Mesendoderm (in vitro differentiated cells): ENCODE data around the gene ARHGAP10.

ENCODE experiments used
- DNase-seq: peaks from one replicate; pipeline ENCODE4 v3.0.0; 2013
- H2AK5ac ChIP-seq: 2 replicates; pipeline ENCODE4 v1.6.1; 2013; ENCODE audit warnings: low read length, inconsistent platforms
- H2BK120ac ChIP-seq: 2 replicates; pipeline ENCODE4 v1.6.1; 2013; ENCODE audit warnings: low read depth, mild to moderate bottlenecking, low read length, moderate library complexity, mixed read lengths
- H2BK15ac ChIP-seq: replicated peaks from 2 replicates; pipeline ENCODE4 v1.6.1; 2013; ENCODE audit warnings: low read depth, mild to moderate bottlenecking, moderate library complexity
- H2BK5ac ChIP-seq: 2 replicates; pipeline ENCODE4 v1.6.1; 2013; ENCODE audit warnings: low read length, inconsistent platforms
- H3K18ac ChIP-seq: 2 replicates; pipeline ENCODE4 v1.6.1; 2013; ENCODE audit warnings: mild to moderate bottlenecking, low read length, mixed read lengths
- H3K23ac ChIP-seq: one replicate; pipeline ENCODE4 v1.6.1; 2013; ENCODE audit warnings: low read length
- H3K27ac ChIP-seq: 2 replicates; pipeline ENCODE4 v1.5.1; 2013; ENCODE audit warnings: low read depth, mild to moderate bottlenecking, inconsistent platforms, low read length, moderate library complexity
- H3K27me3 ChIP-seq: 2 replicates; pipeline ENCODE4 v1.6.1; 2013; ENCODE audit warnings: low read length, control low read depth, mild to moderate bottlenecking, inconsistent platforms; ENCODE audit not compliant: insufficient read depth, poor library complexity
- H3K36me3 ChIP-seq: 2 replicates; pipeline ENCODE4 v1.6.1; 2013; ENCODE audit warnings: low read length, inconsistent platforms; ENCODE audit not compliant: control insufficient read depth, insufficient read depth
- H3K4ac ChIP-seq: one replicate; pipeline ENCODE4 v1.6.1; 2013; ENCODE audit warnings: low read depth, mild to moderate bottlenecking, low read length, moderate library complexity
- H3K4me1 ChIP-seq: 2 replicates; pipeline ENCODE4 v1.6.1; 2013; ENCODE audit warnings: low read depth, low read length, inconsistent platforms; ENCODE audit not compliant: control insufficient read depth
- H3K4me2 ChIP-seq: 2 replicates; pipeline ENCODE4 v1.6.1; 2013; ENCODE audit warnings: low read length
- H3K4me3 ChIP-seq: 2 replicates; pipeline ENCODE4 v1.5.1; 2013; ENCODE audit warnings: mild to moderate bottlenecking, low read length
- H3K56ac ChIP-seq: one replicate; pipeline ENCODE4 v1.6.1; 2013; ENCODE audit warnings: low read length
- H3K79me1 ChIP-seq: 2 replicates; pipeline ENCODE4 v1.6.1; 2013; ENCODE audit warnings: low read length, inconsistent platforms
- H3K79me2 ChIP-seq: 2 replicates; pipeline ENCODE4 v1.6.1; 2013; ENCODE audit warnings: mild to moderate bottlenecking, low read length; ENCODE audit not compliant: control insufficient read depth, insufficient read depth
- H3K9ac ChIP-seq: 2 replicates; pipeline ENCODE4 v1.6.1; 2013; ENCODE audit warnings: low read length, inconsistent platforms
- H4K5ac ChIP-seq: one replicate; pipeline ENCODE4 v1.6.1; 2013; ENCODE audit warnings: low read length
- H4K8ac ChIP-seq: one replicate; pipeline ENCODE4 v1.6.1; 2013; ENCODE audit warnings: low read depth, mild to moderate bottlenecking, control low read depth, low read length, moderate library complexity
- WGBS: extraction: QIAGEN DNeasy Blood & Tissue Kit; methylation state at CpG from one replicate; pipeline ENCODE4 v1.1.7; 2013; ENCODE audit warnings: low lambda C conversion rate, missing lambda C conversion rate; ENCODE audit not compliant: insufficient coverage; ENCODE audit errors: extremely low coverage; 5-methylcytosine and 5-hydroxymethylcytosine counted together

Gene ARHGAP10

DNA sequence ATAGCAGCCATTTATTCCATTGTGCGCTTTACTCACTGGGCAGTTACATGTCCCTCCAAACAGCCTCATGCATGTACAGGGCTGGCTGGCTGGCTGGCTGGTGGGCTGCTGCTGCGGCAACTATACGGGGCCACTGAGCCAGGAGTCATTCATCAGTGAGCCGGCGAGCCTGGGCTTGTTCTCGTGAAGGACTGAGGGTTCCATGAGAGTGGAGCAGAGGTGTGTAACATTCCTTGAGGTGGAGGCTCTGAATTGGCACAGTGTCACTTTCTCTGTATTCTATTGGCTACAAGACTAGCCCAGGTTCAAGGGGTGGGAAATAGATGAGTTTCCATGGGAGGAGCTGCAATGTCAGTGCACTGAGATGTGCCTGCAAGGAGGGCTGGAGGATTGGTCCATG, 89.1 kb downstream of the ARHGAP10 start:
- Histone ChIP-seq H2BK15ac (no peak overlapping the region), H4K5ac (no peak overlapping the region), H3K18ac (no peak overlapping the region), H3K79me1 (no peaks in the 10 kb centered on the region), H3K27me3 (no peaks in the 10 kb centered on the region), H2BK5ac (no peak overlapping the region), H2BK120ac (no peak overlapping the region), H3K4me3 (no peak overlapping the region), H3K79me2 (no peaks in the 10 kb centered on the region), H3K56ac (no peak overlapping the region), H3K9ac (no peak overlapping the region), H3K27ac (no peak overlapping the region), H3K23ac (no peak overlapping the region), H4K8ac (no peak overlapping the region), H2AK5ac (no peak overlapping the region), H3K4ac (no peak overlapping the region), H3K4me1 (no peaks in the 10 kb centered on the region), H3K36me3 (no peaks in the 10 kb centered on the region), H3K4me2 (no peak overlapping the region)
- no CpG with 5 or more reads among the region's 6 CpGs for WGBS
- no peak for DNase-seq

- Histone ChIP-seq H3K56ac (no peak overlapping the region), H3K27me3 (no peaks in the 10 kb centered on the region), H4K5ac (no peak overlapping the region), H3K79me2 (no peaks in the 10 kb centered on the region), H3K23ac (no peak overlapping the region), H3K4me3 (no peak overlapping the region), H2BK15ac (no peak overlapping the region), H4K8ac (no peak overlapping the region), H3K4me2 (no peak overlapping the region), H3K4ac (no peak overlapping the region), H2AK5ac (no peak overlapping the region), H3K9ac (no peak overlapping the region), H2BK5ac (no peak overlapping the region), H2BK120ac (no peak overlapping the region), H3K79me1 (no peaks in the 10 kb centered on the region), H3K4me1 (no peaks in the 10 kb centered on the region), H3K27ac (no peak overlapping the region), H3K18ac (no peak overlapping the region), H3K36me3 (no peaks in the 10 kb centered on the region)
- whole genome bisulfite sequencing: no CpG with 5 or more reads among the region's 2 CpGs
- no peak for DNase-seq
Measured at GRCh38 chr4:147821555-147821954, 89.7 kb downstream of the ARHGAP10 start.

DNA sequence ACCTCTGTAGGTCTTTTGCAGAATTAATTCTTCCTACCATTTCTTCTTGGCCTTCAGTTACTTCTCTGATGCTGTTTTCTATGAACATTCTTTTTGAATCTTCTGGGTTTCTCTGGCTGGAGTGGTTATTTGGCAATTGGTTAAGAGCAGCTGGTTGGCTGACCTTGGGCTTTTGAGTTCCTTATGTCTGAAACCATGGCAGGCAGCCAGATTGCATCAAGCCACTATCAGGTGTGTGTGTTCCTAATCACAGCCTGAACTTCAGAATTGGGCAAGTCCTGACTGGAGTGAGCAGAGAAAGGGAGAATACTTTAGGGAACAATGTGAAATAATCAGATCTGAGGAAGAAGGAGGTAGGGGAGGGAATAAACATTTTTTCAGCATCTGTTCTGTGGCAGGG, 90.2 kb downstream of the ARHGAP10 start:
- no peaks in the 10 kb centered on the region for H3K79me2 ChIP-seq
- H3K27ac ChIP-seq: no peak overlapping the region
- no peak overlapping the region for H3K23ac ChIP-seq
- no peaks in the 10 kb centered on the region for H3K27me3 ChIP-seq
- no peak overlapping the region for H3K4me2 ChIP-seq
- H2BK5ac ChIP-seq: no peak overlapping the region
- no peak overlapping the region for H4K5ac ChIP-seq
- DNase-seq: no peak
- H3K4me3 ChIP-seq: no peak overlapping the region
- no peak overlapping the region for H3K4ac ChIP-seq
- no peak overlapping the region for H3K9ac ChIP-seq
- no peak overlapping the region for H2BK120ac ChIP-seq
- no peak overlapping the region for H3K18ac ChIP-seq
- no peaks in the 10 kb centered on the region for H3K36me3 ChIP-seq
- H4K8ac ChIP-seq: no peak overlapping the region
- no peaks in the 10 kb centered on the region for H3K79me1 ChIP-seq
- no peak overlapping the region for H3K56ac ChIP-seq
- H3K4me1 ChIP-seq: no peaks in the 10 kb centered on the region
- H2BK15ac ChIP-seq: no peak overlapping the region
- H2AK5ac ChIP-seq: no peak overlapping the region

GRCh38 chr4:147823130-147823529, 91.2 kb downstream of the ARHGAP10 start:
- Histone ChIP-seq H3K36me3 (no peaks in the 10 kb centered on the region), H3K79me2 (no peaks in the 10 kb centered on the region), H3K4me2 (no peak overlapping the region), H3K27ac (no peak overlapping the region), H3K23ac (no peak overlapping the region), H3K56ac (no peak overlapping the region), H2BK5ac (no peak overlapping the region), H3K4me3 (no peak overlapping the region), H2BK120ac (no peak overlapping the region), H3K4ac (no peak overlapping the region), H3K9ac (no peak overlapping the region), H4K5ac (no peak overlapping the region), H3K4me1 (no peaks in the 10 kb centered on the region), H4K8ac (no peak overlapping the region), H3K79me1 (no peaks in the 10 kb centered on the region), H2BK15ac (no peak overlapping the region), H3K18ac (no peak overlapping the region), H3K27me3 (no peaks in the 10 kb centered on the region), H2AK5ac (no peak overlapping the region)
- DNase-seq: no peak
- no CpG with 5 or more reads among the region's 3 CpGs for WGBS

- no peak overlapping the region for H3K23ac ChIP-seq
- no peak overlapping the region for H3K4ac ChIP-seq
- no peaks in the 10 kb centered on the region for H3K27me3 ChIP-seq
- no peaks in the 10 kb centered on the region for H3K79me2 ChIP-seq
- WGBS: 100% methylated on average over 2 of the region's 5 CpGs
- no peak overlapping the region for H3K4me2 ChIP-seq
- H3K18ac ChIP-seq: no peak overlapping the region
- H4K5ac ChIP-seq: no peak overlapping the region
- H3K4me3 ChIP-seq: no peak overlapping the region
- H3K56ac ChIP-seq: no peak overlapping the region
- no peak overlapping the region for H3K27ac ChIP-seq
- H4K8ac ChIP-seq: no peak overlapping the region
- H2BK120ac ChIP-seq: no peak overlapping the region
- H2AK5ac ChIP-seq: no peak overlapping the region
- H2BK5ac ChIP-seq: no peak overlapping the region
- H3K4me1 ChIP-seq: no peaks in the 10 kb centered on the region
- H3K9ac ChIP-seq: no peak overlapping the region
- H3K79me1 ChIP-seq: no peaks in the 10 kb centered on the region
- no peak overlapping the region for H2BK15ac ChIP-seq
- no peaks in the 10 kb centered on the region for H3K36me3 ChIP-seq
- no peak for DNase-seq
Measured at GRCh38 chr4:147824316-147824715, 92.4 kb downstream of the ARHGAP10 start.

GRCh38 chr4:147824884-147825283, 93.0 kb downstream of the ARHGAP10 start:
- no peak overlapping the region for H3K9ac ChIP-seq
- no CpG with 5 or more reads among the region's 4 CpGs for WGBS
- no peak overlapping the region for H3K23ac ChIP-seq
- H3K27me3 ChIP-seq: no peaks in the 10 kb centered on the region
- no peaks in the 10 kb centered on the region for H3K79me1 ChIP-seq
- no peak overlapping the region for H3K18ac ChIP-seq
- no peak overlapping the region for H3K4me2 ChIP-seq
- no peak overlapping the region for H3K27ac ChIP-seq
- no peak overlapping the region for H2BK5ac ChIP-seq
- no peaks in the 10 kb centered on the region for H3K36me3 ChIP-seq
- no peak overlapping the region for H4K5ac ChIP-seq
- H3K4ac ChIP-seq: no peak overlapping the region
- H3K79me2 ChIP-seq: no peaks in the 10 kb centered on the region
- no peak overlapping the region for H2BK15ac ChIP-seq
- no peak overlapping the region for H3K4me3 ChIP-seq
- no peak overlapping the region for H2AK5ac ChIP-seq
- H3K4me1 ChIP-seq: no peaks in the 10 kb centered on the region
- no peak overlapping the region for H2BK120ac ChIP-seq
- no peak for DNase-seq
- no peak overlapping the region for H4K8ac ChIP-seq
- H3K56ac ChIP-seq: no peak overlapping the region
